Activated B cell treated with CpG ODN at 0.5 μM for 24 hours (primary cell): Measurements from ENCODE around the gene RMND5B. TPM values are rescaled to one million over a fixed set of nuclear protein-coding genes. Genes with fewer than 3 reads are reported as not detected.

Experiments used
- ATAC-seq: fragments of 200-7000 bp; cut with Tn5 transposase; one replicate; pipeline ENCODE4 v1.10.0; 2021; ENCODE audit warnings: low read depth, mild to moderate bottlenecking, moderate library complexity
- CTCF ChIA-PET: fragments of 350-600 bp; sonication (Branson Sonifier 250); formaldehyde crosslinking; loops from one replicate; lab custom pipeline; 2021; ENCODE audit warnings: antibody characterized with exemption; lab: Charles Lee
- POLR2A ChIA-PET: fragments of 350-600 bp; sonication (Branson Sonifier 250); formaldehyde crosslinking; loops from one replicate; lab custom pipeline; 2021; ENCODE audit warnings: antibody characterized with exemption; lab: Charles Lee
- DNase-seq: peaks from one replicate; pipeline ENCODE4 v3.0.0; 2022
- H3K27ac Mint-ChIP-seq: one replicate; pipeline ENCODE4 v1.8.0; 2020; ENCODE audit warnings: mixed read lengths
- H3K27me3 Mint-ChIP-seq: one replicate; pipeline ENCODE4 v1.8.0; 2021; ENCODE audit warnings: mixed read lengths
- H3K36me3 Mint-ChIP-seq: one replicate; pipeline ENCODE4 v1.8.0; 2021; ENCODE audit warnings: low read depth, mixed read lengths
- H3K4me1 Mint-ChIP-seq: one replicate; pipeline ENCODE4 v1.8.0; 2021; ENCODE audit warnings: mixed read lengths
- H3K4me3 Mint-ChIP-seq: one replicate; pipeline ENCODE4 v1.8.0; 2020; ENCODE audit warnings: mild to moderate bottlenecking, mixed read lengths
- H3K9me3 Mint-ChIP-seq: one replicate; pipeline ENCODE4 v1.8.0; 2020; ENCODE audit warnings: mixed read lengths
- intact Hi-C: fragments of 100-400 bp; cut with micrococcal nuclease; formaldehyde crosslinking; loops from one replicate; pipeline ENCODE4 v1.15.1; 2024
- total RNA-seq: library from RNA; stranded (reverse); gene quantifications from 2 replicates; pipeline ENCODE4 v1.2.3, GENCODE V29; 2022
- TF ChIP-seq, protein P1 (sequence below): fragments of 200-600 bp; IDR thresholded peaks from one replicate; pipeline ENCODE4 v1.8.0; 2022; ENCODE audit warnings: antibody characterized with exemption, mild to moderate bottlenecking

Gene RMND5B
- total RNA-seq, 1 donor from 2014 or later: 57.2 TPM

DNA sequence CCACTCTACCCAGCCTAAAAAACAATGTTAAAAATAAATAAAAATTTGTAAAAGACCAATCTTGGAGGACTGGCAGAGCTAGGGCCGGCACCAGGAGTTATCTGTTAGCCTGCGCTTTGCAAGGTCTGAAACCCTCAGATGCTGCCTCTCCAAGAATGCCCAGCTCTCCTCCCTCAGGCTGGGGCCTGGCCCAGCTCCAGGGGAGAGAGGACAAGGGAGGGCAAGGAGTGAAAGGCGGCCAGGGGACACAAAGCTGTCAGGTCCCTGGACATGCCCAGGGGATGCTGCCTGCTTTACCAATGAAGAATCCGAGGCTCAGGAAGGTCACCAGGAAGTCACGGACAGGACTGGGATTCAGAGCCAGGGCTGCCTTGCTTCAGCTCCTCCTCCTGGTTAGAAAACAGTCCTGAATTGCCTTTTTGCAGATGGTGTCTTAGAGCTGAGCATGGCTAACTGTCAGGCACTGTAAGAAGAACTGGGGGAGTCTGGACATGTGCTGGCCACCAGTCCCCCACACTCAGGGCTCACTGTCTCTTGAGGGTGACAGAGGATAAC, 23.0 kb upstream of the RMND5B start:
- intact Hi-C loops: no loop called here
- no peak for ATAC-seq
- Mint-ChIP-seq H3K36me3 (no peaks in the 10 kb centered on the region), H3K4me3 (no peak overlapping the region), H3K27me3 (no peaks in the 10 kb centered on the region), H3K4me1 (peaks cover 42% of the 10 kb centered on the region), H3K9me3 (no peaks in the 10 kb centered on the region), H3K27ac (no peak overlapping the region)
- TF ChIP-seq, protein P1, sequence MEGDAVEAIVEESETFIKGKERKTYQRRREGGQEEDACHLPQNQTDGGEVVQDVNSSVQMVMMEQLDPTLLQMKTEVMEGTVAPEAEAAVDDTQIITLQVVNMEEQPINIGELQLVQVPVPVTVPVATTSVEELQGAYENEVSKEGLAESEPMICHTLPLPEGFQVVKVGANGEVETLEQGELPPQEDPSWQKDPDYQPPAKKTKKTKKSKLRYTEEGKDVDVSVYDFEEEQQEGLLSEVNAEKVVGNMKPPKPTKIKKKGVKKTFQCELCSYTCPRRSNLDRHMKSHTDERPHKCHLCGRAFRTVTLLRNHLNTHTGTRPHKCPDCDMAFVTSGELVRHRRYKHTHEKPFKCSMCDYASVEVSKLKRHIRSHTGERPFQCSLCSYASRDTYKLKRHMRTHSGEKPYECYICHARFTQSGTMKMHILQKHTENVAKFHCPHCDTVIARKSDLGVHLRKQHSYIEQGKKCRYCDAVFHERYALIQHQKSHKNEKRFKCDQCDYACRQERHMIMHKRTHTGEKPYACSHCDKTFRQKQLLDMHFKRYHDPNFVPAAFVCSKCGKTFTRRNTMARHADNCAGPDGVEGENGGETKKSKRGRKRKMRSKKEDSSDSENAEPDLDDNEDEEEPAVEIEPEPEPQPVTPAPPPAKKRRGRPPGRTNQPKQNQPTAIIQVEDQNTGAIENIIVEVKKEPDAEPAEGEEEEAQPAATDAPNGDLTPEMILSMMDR: no peak
- ChIA-PET POLR2A (no interaction called here), CTCF (interaction anchor here (1.0 to 1.9 kb wide), 2 partner anchors 13 to 31 kb away, joined by 3 to 9 read pairs; no protein-coding TSS in a partner anchor)
- DNase-seq: no peak

DNA sequence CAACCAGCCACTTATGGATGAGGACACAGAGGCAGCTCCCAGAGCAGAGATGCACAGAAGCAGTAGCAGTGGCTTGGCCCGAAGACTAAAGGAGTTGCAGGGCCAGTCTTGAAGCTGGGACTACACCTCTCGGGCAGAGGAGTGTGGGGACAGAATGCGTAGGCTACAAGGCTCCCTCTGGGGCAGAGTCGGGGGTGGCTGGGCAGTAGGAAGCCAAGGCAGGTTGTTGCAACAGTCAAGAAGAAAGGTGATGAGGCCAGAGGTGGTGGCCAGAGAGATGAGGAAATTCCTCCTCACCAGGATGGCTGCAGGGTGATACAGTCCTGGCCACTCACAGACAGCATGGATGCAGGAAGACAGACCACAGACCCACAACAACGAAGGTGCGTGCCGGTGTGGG, 22.4 kb upstream of the RMND5B start:
- intact Hi-C loops: no loop called here
- H3K27me3 Mint-ChIP-seq: no peaks in the 10 kb centered on the region
- H3K36me3 Mint-ChIP-seq: no peaks in the 10 kb centered on the region
- POLR2A ChIA-PET: no interaction called here
- H3K9me3 Mint-ChIP-seq: no peaks in the 10 kb centered on the region
- H3K4me1 Mint-ChIP-seq: peaks cover 44% of the 10 kb centered on the region
- TF ChIP-seq, protein P1: no peak
- CTCF ChIA-PET: interaction anchor here (1.0 to 1.9 kb wide), 2 partner anchors 12 to 32 kb away, joined by 3 to 9 read pairs; no protein-coding TSS in a partner anchor
- no peak for DNase-seq
- ATAC-seq: no peak
- H3K27ac Mint-ChIP-seq: no peak overlapping the region
- H3K4me3 Mint-ChIP-seq: no peak overlapping the region

DNA sequence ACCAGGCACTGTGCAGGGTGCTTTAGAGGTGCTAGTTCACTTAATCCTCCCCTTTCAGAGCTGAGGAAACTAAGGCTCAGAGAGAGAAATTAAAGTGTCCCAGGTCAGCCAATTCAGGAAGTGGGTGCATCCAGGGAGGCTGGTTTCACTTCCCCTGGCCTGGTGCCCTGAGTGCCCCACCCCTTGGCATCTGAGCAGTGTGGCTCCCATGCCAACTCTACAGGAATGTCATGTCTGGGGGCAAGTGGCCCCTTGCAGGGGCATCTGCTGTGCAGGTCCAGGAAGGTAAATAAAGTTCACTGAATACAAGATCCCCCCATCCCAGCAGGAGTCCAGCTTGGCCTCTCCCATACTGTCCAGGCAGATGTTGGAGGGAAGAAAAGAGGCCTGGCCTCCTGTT, 21.8 kb upstream of the RMND5B start:
- no peak for DNase-seq
- ChIA-PET CTCF (interaction anchor here (1.9 kb wide), 1 partner anchor 32 kb away, joined by 9 read pairs; no protein-coding TSS in a partner anchor), POLR2A (interaction anchor here (0.7 kb wide), 1 partner anchor 1728 kb away, joined by 4 read pairs; no protein-coding TSS in a partner anchor)
- Mint-ChIP-seq H3K4me3 (no peak overlapping the region), H3K27me3 (no peaks in the 10 kb centered on the region), H3K36me3 (no peaks in the 10 kb centered on the region), H3K9me3 (no peaks in the 10 kb centered on the region), H3K4me1 (peaks cover 44% of the 10 kb centered on the region), H3K27ac (peak overlapping the region; percentile 24)
- TF ChIP-seq, protein P1: no peak
- intact Hi-C loops: no loop called here
- ATAC-seq: no peak

DNA sequence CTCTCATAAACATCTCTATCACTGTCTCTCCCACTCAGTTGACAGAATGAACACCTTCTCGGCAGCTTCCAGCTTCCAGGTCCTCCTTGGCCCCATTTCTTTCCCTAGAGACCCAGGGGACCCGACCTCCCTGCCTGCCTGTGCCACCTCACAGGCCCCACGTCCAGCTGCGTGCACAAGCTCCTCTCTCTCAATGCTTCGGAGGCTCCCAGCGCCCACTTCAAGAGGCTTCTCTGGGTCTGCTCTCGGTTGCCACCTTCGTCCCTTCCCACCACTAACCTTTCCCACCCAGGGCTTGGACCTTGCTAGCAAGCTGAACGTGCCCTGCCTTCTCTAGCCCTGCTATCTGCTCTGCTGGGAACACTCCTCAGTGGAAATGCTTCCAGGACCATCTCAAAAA, 20.3 kb upstream of the RMND5B start:
- CTCF ChIA-PET: interaction anchor here (1.2 kb wide), 1 partner anchor 35 kb away, joined by 4 read pairs; no protein-coding TSS in a partner anchor
- Mint-ChIP-seq H3K27ac (no peak overlapping the region), H3K36me3 (peaks cover 2% of the 10 kb centered on the region), H3K9me3 (no peaks in the 10 kb centered on the region), H3K4me1 (peaks cover 52% of the 10 kb centered on the region), H3K4me3 (no peak overlapping the region), H3K27me3 (no peaks in the 10 kb centered on the region)
- ATAC-seq: no peak
- POLR2A ChIA-PET: no interaction called here
- TF ChIP-seq, protein P1: no peak
- no peak for DNase-seq
- intact Hi-C loops: loop anchor here (10.0 kb wide), 1 partner anchor 1576 kb away; the partner anchor contains the start of gene RNF44

DNA sequence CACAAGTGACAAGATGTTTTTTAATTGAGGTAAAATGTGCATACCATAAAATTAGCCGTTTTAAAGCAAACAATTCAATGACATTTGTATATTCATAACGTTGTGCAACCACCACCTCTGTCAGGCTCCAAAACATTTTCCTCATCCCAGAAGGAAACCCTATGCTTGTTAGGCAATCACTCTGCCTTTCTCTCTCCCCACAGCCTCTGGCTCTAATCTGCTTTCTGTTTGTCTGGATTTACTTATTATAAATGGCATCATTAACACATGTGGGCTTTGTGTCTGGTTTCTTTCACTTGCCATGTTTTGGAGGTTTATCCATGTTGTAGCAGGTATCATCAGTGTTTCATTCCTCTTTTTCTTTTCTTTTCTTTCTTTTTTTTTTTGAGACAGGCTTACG, 18.9 kb upstream of the RMND5B start:
- Mint-ChIP-seq H3K9me3 (no peaks in the 10 kb centered on the region), H3K4me1 (peaks cover 59% of the 10 kb centered on the region), H3K27ac (no peak overlapping the region), H3K27me3 (no peaks in the 10 kb centered on the region), H3K4me3 (no peak overlapping the region), H3K36me3 (peaks cover 2% of the 10 kb centered on the region)
- no peak for DNase-seq
- POLR2A ChIA-PET: interaction anchor here (0.7 kb wide), 1 partner anchor 29 kb away, joined by 4 read pairs; no protein-coding TSS in a partner anchor
- TF ChIP-seq, protein P1: no peak
- intact Hi-C loops: loop anchor here (2.0 to 10.0 kb wide), 2 partner anchors 93 to 1577 kb away; partner anchors contain the start of genes HNRNPAB and RNF44
- no peak for ATAC-seq
- CTCF ChIA-PET: no interaction called here
